HG02970 (cell line): ENCODE measurements around the gene PLCL1.
A peak's percentile ranks its signal among the peaks of the same experiment; 100 is the strongest.

ENCODE experiments used
- ATAC-seq: cut with Tn5 transposase; IDR thresholded peaks from one replicate; pipeline ENCODE4 v1.9.1; 2021; ENCODE audit warnings: mild to moderate bottlenecking, moderate library complexity, moderate number of reproducible peaks; ENCODE audit not compliant: unreplicated experiment, low FRiP score

Gene PLCL1

GRCh38 chr2:197883354-197884032, 79.1 kb downstream of the PLCL1 start:
- no peak for ATAC-seq

- no peak for ATAC-seq
These were observed 79.9 kb downstream of the PLCL1 start for GRCh38 chr2:197884252-197884651.

- no peak for ATAC-seq
These were observed 80.7 kb downstream of the PLCL1 start for GRCh38 chr2:197885126-197885525.

GRCh38 chr2:197885587-197885986, 81.2 kb downstream of the PLCL1 start:
- no peak for ATAC-seq

- ATAC-seq = no peak
These were observed 83.9 kb downstream of the PLCL1 start for GRCh38 chr2:197888321-197888720.

- ATAC-seq = peak; percentile 97
These were observed 84.6 kb downstream of the PLCL1 start for GRCh38 chr2:197889041-197889440.

- no peak for ATAC-seq
These were observed 85.8 kb downstream of the PLCL1 start for GRCh38 chr2:197890168-197890567.

- ATAC-seq = no peak
These were observed 87.6 kb downstream of the PLCL1 start for GRCh38 chr2:197891897-197892442.

- ATAC-seq = no peak
These were observed 89.2 kb downstream of the PLCL1 start for GRCh38 chr2:197893403-197894177.

- ATAC-seq = no peak
These were observed 90.4 kb downstream of the PLCL1 start for GRCh38 chr2:197894751-197895274.

GRCh38 chr2:197897960-197898678, 93.7 kb downstream of the PLCL1 start:
- no peak for ATAC-seq

GRCh38 chr2:197904446-197904845, 100.1 kb downstream of the PLCL1 start:
- no peak for ATAC-seq

- no peak for ATAC-seq
These were observed 103.8 kb downstream of the PLCL1 start for GRCh38 chr2:197908156-197908555.

GRCh38 chr2:197908990-197909776, 104.8 kb downstream of the PLCL1 start:
- no peak for ATAC-seq

GRCh38 chr2:197911667-197912066, 107.3 kb downstream of the PLCL1 start:
- ATAC-seq = no peak

- ATAC-seq = no peak
These were observed 108.7 kb downstream of the PLCL1 start for GRCh38 chr2:197913084-197913483.

GRCh38 chr2:197914778-197915177, 110.4 kb downstream of the PLCL1 start:
- ATAC-seq = no peak

- ATAC-seq = no peak
These were observed 111.3 kb downstream of the PLCL1 start for GRCh38 chr2:197915548-197916265.

- ATAC-seq = no peak
These were observed 115.1 kb downstream of the PLCL1 start for GRCh38 chr2:197919487-197919886.
